Activated CD8-positive, alpha-beta memory T cell treated with anti-CD3 and anti-CD28 coated beads for 36 hours (primary cell): ENCODE measurements around the gene PCNX3. TPM values are rescaled to one million over a fixed set of nuclear protein-coding genes. Genes with fewer than 3 reads are reported as not detected.
"Not testable (repeated sequence)": the region's sequence is repeated elsewhere in the genome, so short reads cannot be mapped to it uniquely, and the experiment has no call there.

Experiments used
- CTCF ChIA-PET: fragments of 350-600 bp; sonication (Branson Sonifier 250); formaldehyde crosslinking; loops from one replicate; lab custom pipeline; 2021; ENCODE audit warnings: antibody characterized with exemption; lab: Charles Lee
- POLR2A ChIA-PET: fragments of 350-600 bp; sonication (Branson Sonifier 250); formaldehyde crosslinking; loops from one replicate; lab custom pipeline; 2021; ENCODE audit warnings: antibody characterized with exemption; lab: Charles Lee
- total RNA-seq, 2 experiments: library from RNA; stranded (reverse); gene quantifications; one replicate each; pipeline ENCODE4 v1.2.3, GENCODE V29; 2021

PCNX3 gene
- total RNA-seq, 2 experiments from 2014 or later = 41.0 to 46.6 TPM

- ChIA-PET POLR2A (interaction anchor here (0.6 to 2.4 kb wide), 3 partner anchors 9 to 157 kb away, joined by 4 to 18 read pairs (median 17); no protein-coding TSS in a partner anchor), CTCF (interaction anchor here (1.3 kb wide), 1 partner anchor 9 kb away, joined by 4 read pairs; no protein-coding TSS in a partner anchor)
These were observed 46.1 kb downstream of the PCNX3 start for GRCh38 chr11:65661599-65662246.

- ChIA-PET POLR2A (interaction anchor here (0.5 to 2.4 kb wide), 10 partner anchors 10 to 228 kb away, joined by 3 to 18 read pairs (median 4); partner anchors contain the start of gene CCDC85B), CTCF (interaction anchor here (0.5 to 1.5 kb wide), 4 partner anchors 10 to 374 kb away, joined by 3 to 6 read pairs (median 4); partner anchors contain the start of gene SIPA1)
These were observed 46.7 kb downstream of the PCNX3 start for GRCh38 chr11:65662247-65662798.

GRCh38 chr11:65662799-65663638, 47.4 kb downstream of the PCNX3 start, which contains the start of gene RELA:
RELA (minus strand) TSS chr11:65662916; CDS start chr11:65662832, 84 bp downstream.
- POLR2A ChIA-PET = interaction anchor here (0.5 to 2.4 kb wide), 12 partner anchors 9 to 228 kb away, joined by 3 to 18 read pairs (median 4); partner anchors contain the start of gene CCDC85B

GRCh38 chr11:65663639-65664200, 48.1 kb downstream of the PCNX3 start:
- CTCF ChIA-PET = interaction anchor here (0.6 to 1.5 kb wide), 7 partner anchors 12 to 1683 kb away, joined by 3 to 6 read pairs (median 3); partner anchors contain the start of genes KAT5 and SIPA1

More at GRCh38 chr11:65662799-65663638, 47.4 kb downstream of the PCNX3 start, which contains the start of gene RELA:
- CTCF ChIA-PET = interaction anchor here (0.5 to 1.5 kb wide), 8 partner anchors 11 to 1684 kb away, joined by 3 to 6 read pairs (median 3); partner anchors contain the start of genes KAT5 and SIPA1

GRCh38 chr11:65672180-65672860, 56.7 kb downstream of the PCNX3 start:
- ChIA-PET POLR2A (interaction anchor here (1.0 kb wide), 1 partner anchor 9 kb away, joined by 3 read pairs; the partner anchor contains the start of gene RELA), CTCF (interaction anchor here (1.1 kb wide), 1 partner anchor 97 kb away, joined by 3 read pairs; no protein-coding TSS in a partner anchor)

More at GRCh38 chr11:65663639-65664200, 48.1 kb downstream of the PCNX3 start:
- POLR2A ChIA-PET = interaction anchor here (0.6 to 2.4 kb wide), 11 partner anchors 9 to 196 kb away, joined by 3 to 18 read pairs (median 4); no protein-coding TSS in a partner anchor

- ChIA-PET POLR2A (interaction anchor here (0.6 to 1.0 kb wide), 3 partner anchors 10 to 943 kb away, joined by 3 to 5 read pairs (median 4); partner anchors contain the start of gene RELA), CTCF (interaction anchor here (1.1 kb wide), 1 partner anchor 97 kb away, joined by 3 read pairs; no protein-coding TSS in a partner anchor)
These were observed 57.4 kb downstream of the PCNX3 start for GRCh38 chr11:65672982-65673381.

GRCh38 chr11:65680192-65680743, 64.7 kb downstream of the PCNX3 start:
- POLR2A ChIA-PET = interaction anchor here (0.7 kb wide), 1 partner anchor 46 kb away, joined by 8 read pairs; no protein-coding TSS in a partner anchor
- CTCF ChIA-PET = interaction anchor here (1.0 to 1.3 kb wide), 2 partner anchors 100 to 140 kb away, joined by 3 to 5 read pairs; no protein-coding TSS in a partner anchor

GRCh38 chr11:65683480-65683879, 67.9 kb downstream of the PCNX3 start:
- CTCF ChIA-PET, POLR2A ChIA-PET: not testable (repeated sequence)

- ChIA-PET POLR2A (interaction anchor here (0.6 kb wide), 1 partner anchor 18 kb away, joined by 3 read pairs; no protein-coding TSS in a partner anchor), CTCF (no interaction called here)
These were observed 70.4 kb downstream of the PCNX3 start for GRCh38 chr11:65685981-65686380.

Other genes with a start within 250 kb of the PCNX3 start
- gene SLC25A45, start 233.1 kb upstream of the PCNX3 start, total RNA-seq = 10 to 100 TPM; 12.5 to 15.1 TPM
- gene FRMD8, start 229.1 kb upstream of the PCNX3 start, total RNA-seq = 10 to 100 TPM; 39.3 to 44.2 TPM
- gene NEAT1, start 193.0 kb upstream of the PCNX3 start, total RNA-seq = 100 to 1,000 TPM; 282 to 294 TPM
- 1,000 to 10,000 TPM; 3,032 to 3,074 TPM for gene MALAT1, start 116.7 kb upstream of the PCNX3 start, total RNA-seq
- 10 to 100 TPM; 83.7 to 87.8 TPM for gene SCYL1, start 90.7 kb upstream of the PCNX3 start, total RNA-seq
- gene LTBP3, start 57.4 kb upstream of the PCNX3 start, total RNA-seq = 10 to 100 TPM; 35.5 to 36.3 TPM
- 10 to 100 TPM; 76.7 to 78.2 TPM for gene ZNRD2, start 45.3 kb upstream of the PCNX3 start, total RNA-seq
- gene FAM89B, start 43.2 kb upstream of the PCNX3 start, total RNA-seq = 10 to 100 TPM; 30.3 to 31.1 TPM
- 100 to 1,000 TPM; 115 to 120 TPM for gene EHBP1L1, start 39.7 kb upstream of the PCNX3 start, total RNA-seq
- under 1 TPM; 0.34 to 0.46 TPM for gene KCNK7, start 20.0 kb upstream of the PCNX3 start, total RNA-seq
- gene MAP3K11, start 1.6 kb upstream of the PCNX3 start, total RNA-seq = 10 to 100 TPM; 64.8 to 65.9 TPM
- gene SIPA1, start 22.3 kb downstream of the PCNX3 start, total RNA-seq = 100 to 1,000 TPM; 141 to 143 TPM
- 10 to 100 TPM; 78.9 to 80.2 TPM for gene RELA, start 47.1 kb downstream of the PCNX3 start, total RNA-seq
- gene KAT5, start 96.5 kb downstream of the PCNX3 start, total RNA-seq = 10 to 100 TPM; 64.8 to 72.7 TPM
- 100 to 1,000 TPM; 116 to 130 TPM for gene RNASEH2C, start 105.0 kb downstream of the PCNX3 start, total RNA-seq
- gene AP5B1, start 165.2 kb downstream of the PCNX3 start, total RNA-seq = 10 to 100 TPM; 19.1 to 19.7 TPM
- not detected for gene OVOL1, start 171.3 kb downstream of the PCNX3 start, total RNA-seq
- gene SNX32, start 218.2 kb downstream of the PCNX3 start, total RNA-seq = 1 to 10 TPM; 3.0 to 3.3 TPM
- 1,000 to 10,000 TPM; 1,167 to 1,207 TPM for gene CFL1, start 242.4 kb downstream of the PCNX3 start, total RNA-seq
- 10 to 100 TPM; 82.0 to 82.9 TPM for gene MUS81, start 244.7 kb downstream of the PCNX3 start, total RNA-seq